ENCODE data around the gene PAF1. TPM values are rescaled to one million over a fixed set of nuclear protein-coding genes. Genes with fewer than 3 reads are reported as not detected.

PAF1 gene
- total and polyA plus RNA-seq, 2 of the 13 experiments (the other 11 are each of a cell fraction or from before 2014, with no cell fraction given), result 30.2 to 31.1 TPM

- TF ChIP-seq ZNF430 (CRISPR knock-in tag; IDR thresholded peaks at IDR 0.05) (peak; percentile 63; the same call in 1 of the 2 replicates), MYC (CRISPR knock-in tag; IDR thresholded peaks at IDR 0.05; ENCODE audit: borderline replicate concordance) (no peak), REPIN1 (CRISPR knock-in tag; IDR thresholded peaks at IDR 0.05; ENCODE audit: borderline replicate concordance, low read depth) (no peak), CBX1 (IDR thresholded peaks at IDR 0.05; ENCODE audit: low read depth) (peak; percentile 53), ELF3 (CRISPR knock-in tag; IDR thresholded peaks at IDR 0.05) (peak; percentile 32; the same call in 1 of the 2 replicates), EEA1 (CRISPR knock-in tag; IDR thresholded peaks at IDR 0.05; ENCODE audit: borderline replicate concordance) (peak; percentile 78; the same call in 1 of the 2 replicates), SNRNP70 (IDR thresholded peaks at IDR 0.05; ENCODE audit: low read depth, low read length) (no peak), MAF1 (CRISPR knock-in tag; IDR thresholded peaks at IDR 0.05; ENCODE audit: borderline replicate concordance) (peak; percentile 56; the same call in 1 of the 2 replicates), DNMT3B (CRISPR knock-in tag; conservative IDR thresholded peaks at IDR 0.05) (no peak), IKZF5 (CRISPR knock-in tag; IDR thresholded peaks at IDR 0.05) (0 out of 2 replicates have a peak, but pooled peaks have one; percentile 42), TAF1 (CRISPR knock-in tag; IDR thresholded peaks at IDR 0.05) (peak; percentile 48; the same call in 1 of the 2 replicates), ZSCAN29 (CRISPR knock-in tag; conservative IDR thresholded peaks at IDR 0.05) (peak; percentile 75; the same call in 1 of the 2 replicates), ZNF605 (CRISPR knock-in tag; IDR thresholded peaks at IDR 0.05) (no peak), SMYD3 (CRISPR knock-in tag; IDR thresholded peaks at IDR 0.05) (no peak), ZNF710 (CRISPR knock-in tag; IDR thresholded peaks at IDR 0.05; ENCODE audit: borderline replicate concordance) (no peak), ONECUT2 (CRISPR knock-in tag; IDR thresholded peaks at IDR 0.05) (no peak), ZFAT (CRISPR knock-in tag; conservative IDR thresholded peaks at IDR 0.05) (no peak)
- TF ChIP-seq, protein P1, sequence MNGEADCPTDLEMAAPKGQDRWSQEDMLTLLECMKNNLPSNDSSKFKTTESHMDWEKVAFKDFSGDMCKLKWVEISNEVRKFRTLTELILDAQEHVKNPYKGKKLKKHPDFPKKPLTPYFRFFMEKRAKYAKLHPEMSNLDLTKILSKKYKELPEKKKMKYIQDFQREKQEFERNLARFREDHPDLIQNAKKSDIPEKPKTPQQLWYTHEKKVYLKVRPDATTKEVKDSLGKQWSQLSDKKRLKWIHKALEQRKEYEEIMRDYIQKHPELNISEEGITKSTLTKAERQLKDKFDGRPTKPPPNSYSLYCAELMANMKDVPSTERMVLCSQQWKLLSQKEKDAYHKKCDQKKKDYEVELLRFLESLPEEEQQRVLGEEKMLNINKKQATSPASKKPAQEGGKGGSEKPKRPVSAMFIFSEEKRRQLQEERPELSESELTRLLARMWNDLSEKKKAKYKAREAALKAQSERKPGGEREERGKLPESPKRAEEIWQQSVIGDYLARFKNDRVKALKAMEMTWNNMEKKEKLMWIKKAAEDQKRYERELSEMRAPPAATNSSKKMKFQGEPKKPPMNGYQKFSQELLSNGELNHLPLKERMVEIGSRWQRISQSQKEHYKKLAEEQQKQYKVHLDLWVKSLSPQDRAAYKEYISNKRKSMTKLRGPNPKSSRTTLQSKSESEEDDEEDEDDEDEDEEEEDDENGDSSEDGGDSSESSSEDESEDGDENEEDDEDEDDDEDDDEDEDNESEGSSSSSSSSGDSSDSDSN (CRISPR knock-in tag; IDR thresholded peaks at IDR 0.05), result 0 out of 2 replicates have a peak, but pooled peaks have one; percentile 52
- TF ChIP-seq, protein P2, sequence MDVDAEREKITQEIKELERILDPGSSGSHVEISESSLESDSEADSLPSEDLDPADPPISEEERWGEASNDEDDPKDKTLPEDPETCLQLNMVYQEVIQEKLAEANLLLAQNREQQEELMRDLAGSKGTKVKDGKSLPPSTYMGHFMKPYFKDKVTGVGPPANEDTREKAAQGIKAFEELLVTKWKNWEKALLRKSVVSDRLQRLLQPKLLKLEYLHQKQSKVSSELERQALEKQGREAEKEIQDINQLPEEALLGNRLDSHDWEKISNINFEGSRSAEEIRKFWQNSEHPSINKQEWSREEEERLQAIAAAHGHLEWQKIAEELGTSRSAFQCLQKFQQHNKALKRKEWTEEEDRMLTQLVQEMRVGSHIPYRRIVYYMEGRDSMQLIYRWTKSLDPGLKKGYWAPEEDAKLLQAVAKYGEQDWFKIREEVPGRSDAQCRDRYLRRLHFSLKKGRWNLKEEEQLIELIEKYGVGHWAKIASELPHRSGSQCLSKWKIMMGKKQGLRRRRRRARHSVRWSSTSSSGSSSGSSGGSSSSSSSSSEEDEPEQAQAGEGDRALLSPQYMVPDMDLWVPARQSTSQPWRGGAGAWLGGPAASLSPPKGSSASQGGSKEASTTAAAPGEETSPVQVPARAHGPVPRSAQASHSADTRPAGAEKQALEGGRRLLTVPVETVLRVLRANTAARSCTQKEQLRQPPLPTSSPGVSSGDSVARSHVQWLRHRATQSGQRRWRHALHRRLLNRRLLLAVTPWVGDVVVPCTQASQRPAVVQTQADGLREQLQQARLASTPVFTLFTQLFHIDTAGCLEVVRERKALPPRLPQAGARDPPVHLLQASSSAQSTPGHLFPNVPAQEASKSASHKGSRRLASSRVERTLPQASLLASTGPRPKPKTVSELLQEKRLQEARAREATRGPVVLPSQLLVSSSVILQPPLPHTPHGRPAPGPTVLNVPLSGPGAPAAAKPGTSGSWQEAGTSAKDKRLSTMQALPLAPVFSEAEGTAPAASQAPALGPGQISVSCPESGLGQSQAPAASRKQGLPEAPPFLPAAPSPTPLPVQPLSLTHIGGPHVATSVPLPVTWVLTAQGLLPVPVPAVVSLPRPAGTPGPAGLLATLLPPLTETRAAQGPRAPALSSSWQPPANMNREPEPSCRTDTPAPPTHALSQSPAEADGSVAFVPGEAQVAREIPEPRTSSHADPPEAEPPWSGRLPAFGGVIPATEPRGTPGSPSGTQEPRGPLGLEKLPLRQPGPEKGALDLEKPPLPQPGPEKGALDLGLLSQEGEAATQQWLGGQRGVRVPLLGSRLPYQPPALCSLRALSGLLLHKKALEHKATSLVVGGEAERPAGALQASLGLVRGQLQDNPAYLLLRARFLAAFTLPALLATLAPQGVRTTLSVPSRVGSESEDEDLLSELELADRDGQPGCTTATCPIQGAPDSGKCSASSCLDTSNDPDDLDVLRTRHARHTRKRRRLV (CRISPR knock-in tag; IDR thresholded peaks at IDR 0.05), result 0 out of 2 replicates have a peak, but pooled peaks have one; percentile 21
These were observed 15.9 kb upstream of the PAF1 start, which contains the start of gene ZFP36 (continued) for GRCh38 chr19:39406656-39407409.

Measured in HepG2 (cell line).